Naive thymus-derived CD4-positive, alpha-beta T cell (primary cell): ENCODE data around the gene REXO1. TPM values are rescaled to one million over a fixed set of nuclear protein-coding genes. Genes with fewer than 3 reads are reported as not detected.

Experiments
- ATAC-seq: fragments of 150-1000 bp; cut with Tn5 transposase; 2 replicates; pipeline ENCODE4 v1.10.0; 2021; ENCODE audit warnings: mild to moderate bottlenecking, moderate library complexity
- CTCF ChIA-PET: fragments of 350-600 bp; sonication (Branson Sonifier 250); formaldehyde crosslinking; loops from one replicate; lab custom pipeline; 2021; ENCODE audit warnings: antibody characterized with exemption; lab: Charles Lee
- POLR2A ChIA-PET: fragments of 350-600 bp; sonication (Branson Sonifier 250); formaldehyde crosslinking; loops from one replicate; lab custom pipeline; 2021; ENCODE audit warnings: antibody characterized with exemption, inconsistent platforms; lab: Charles Lee
- DNase-seq, 9 donors: peaks; one replicate each; pipeline versions ENCODE4 v3.0.0 to v3.0.0-alpha.2; 2020 to 2022; ENCODE audit warnings: mixed read lengths in 1 of 9
- H3K27ac ChIP-seq: one replicate; pipeline ENCODE4 v1.7.0; 2013; ENCODE audit warnings: mild to moderate bottlenecking, low read depth, low read length, moderate library complexity
- H3K27me3 ChIP-seq, 2 donors: one replicate each; pipeline ENCODE4 v1.7.0; 2013; ENCODE audit warnings: low read length in 2 of 2, mild to moderate bottlenecking in 2 of 2, moderate library complexity in 2 of 2; ENCODE audit not compliant: control insufficient read depth in 2 of 2, insufficient read depth in 2 of 2
- H3K36me3 ChIP-seq, 3 experiments: 1 replicate in 2 of 3; 2 replicates in 1 of 3; pipeline ENCODE4 v1.7.0; 2013; ENCODE audit warnings: low read length in 3 of 3, mild to moderate bottlenecking in 3 of 3, moderate library complexity in 1 of 3; ENCODE audit not compliant: insufficient read depth in 3 of 3, control insufficient read depth in 2 of 3
- H3K4me1 ChIP-seq, 2 donors: one replicate each; pipeline ENCODE4 v1.7.0; 2013; ENCODE audit warnings: low read length in 2 of 2, mild to moderate bottlenecking in 2 of 2, moderate library complexity in 1 of 2; ENCODE audit not compliant: control insufficient read depth in 2 of 2, insufficient read depth in 2 of 2
- H3K4me3 ChIP-seq: 2 replicates; pipeline ENCODE4 v1.7.0; 2013; ENCODE audit warnings: mild to moderate bottlenecking, low read length
- H3K9me3 ChIP-seq, 3 experiments: 1 replicate in 2 of 3; 2 replicates in 1 of 3; pipeline ENCODE4 v1.7.0; 2013; ENCODE audit warnings: low read length in 3 of 3; ENCODE audit not compliant: control insufficient read depth in 2 of 3
- H3K27ac Mint-ChIP-seq, 9 donors: one replicate each; pipeline ENCODE4 v1.8.0; 2020 to 2022; ENCODE audit warnings: mixed read lengths in 9 of 9, mild to moderate bottlenecking in 8 of 9, moderate library complexity in 5 of 9, inconsistent platforms in 2 of 9
- H3K27me3 Mint-ChIP-seq, 5 donors: one replicate each; pipeline ENCODE4 v1.8.0; 2021 to 2022; ENCODE audit warnings: mixed read lengths in 5 of 5, mild to moderate bottlenecking in 1 of 5
- H3K36me3 Mint-ChIP-seq, 5 donors: one replicate each; pipeline ENCODE4 v1.8.0; 2020 to 2022; ENCODE audit warnings: mixed read lengths in 5 of 5, mild to moderate bottlenecking in 3 of 5, inconsistent platforms in 1 of 5
- H3K4me1 Mint-ChIP-seq, 7 donors: one replicate each; pipeline ENCODE4 v1.8.0; 2020 to 2022; ENCODE audit warnings: mixed read lengths in 7 of 7, mild to moderate bottlenecking in 3 of 7, inconsistent platforms in 1 of 7
- H3K4me3 Mint-ChIP-seq, 10 donors: one replicate each; pipeline ENCODE4 v1.8.0; 2020 to 2022; ENCODE audit warnings: mild to moderate bottlenecking in 10 of 10, mixed read lengths in 10 of 10, moderate library complexity in 6 of 10, inconsistent platforms in 2 of 10
- H3K9me3 Mint-ChIP-seq, 11 donors: one replicate each; pipeline ENCODE4 v1.8.0; 2020 to 2022; ENCODE audit warnings: mixed read lengths in 11 of 11, mild to moderate bottlenecking in 4 of 11, inconsistent platforms in 1 of 11, moderate library complexity in 1 of 11
- intact Hi-C, 2 donors: fragments of 100-400 bp; cut with micrococcal nuclease; formaldehyde crosslinking; loops; one replicate each; pipeline ENCODE4 v1.15.1; 2023
- polyA plus RNA-seq, 2 donors: library from polyadenylated mRNA; unstranded; fragments of 300-500 nt; fragmentation: Illumina TruSeq; gene quantifications; one replicate each; pipeline ENCODE4 v1.2.3, GENCODE V29; 2021
- total RNA-seq, 6 experiments: library from RNA in 5 of 6; stranded (reverse) in 5 of 6; gene quantifications; 1 replicate in 5 of 6; 2 replicates in 1 of 6; pipeline ENCODE4 v1.2.3 and lab custom pipeline; 2021 to 2026

Gene REXO1
- total and polyA plus RNA-seq, 7 experiments from 2014 or later: 5.4 to 92.6 (median 56.7) TPM

- H3K27me3 ChIP-seq: no peaks in the 10 kb centered on the region
- CTCF ChIA-PET: interaction anchor here (0.9 to 1.4 kb wide), 3 partner anchors 11 to 40 kb away, joined by 3 to 8 read pairs (median 4); no protein-coding TSS in a partner anchor
- no peaks in the 10 kb centered on the region for H3K36me3 ChIP-seq
- H3K4me3 ChIP-seq: peak overlapping the region; percentile 79
- H3K4me1 ChIP-seq: peaks cover 13 to 32% of the 10 kb centered on the region in 2 donors
- Mint-ChIP-seq H3K27ac (peak overlapping the region; percentile 15 to 86 (median 76)), H3K4me3 (peak overlapping the region; percentile 38 to 82 (median 73)), H3K4me1 (peaks cover 6 to 46% (median 32%) of the 10 kb centered on the region in 7 donors), H3K9me3 (peaks cover 0 to 2% (median 0%) of the 10 kb centered on the region in 11 donors), H3K27me3 (no peaks in the 10 kb centered on the region), H3K36me3 (no peaks in the 10 kb centered on the region)
- intact Hi-C loops: loop anchor here (1.0 to 5.0 kb wide), 14 partner anchors 9 to 923 kb away; partner anchors contain the start of genes ABHD17A (in 2 of the 2), ADAT3 (in 2 of the 2), AP3D1 (in 2 of the 2) and SCAMP4 (in 2 of the 2)
- peak; percentile 84 for ATAC-seq
- H3K27ac ChIP-seq: peak overlapping the region; percentile 78
- H3K9me3 ChIP-seq: no peaks in the 10 kb centered on the region
- POLR2A ChIA-PET: interaction anchor here (0.8 to 4.0 kb wide), 8 partner anchors 7 to 42 kb away, joined by 3 to 40 read pairs (median 4); partner anchors contain the start of genes ABHD17A, ADAT3 and SCAMP4
- peak; percentile 90 to 96 (median 94) for DNase-seq
Observed at GRCh38 chr19:1863638-1864479, 15.6 kb upstream of the REXO1 start.

GRCh38 chr19:1863328-1863637 lies 15.0 kb upstream of the REXO1 start, which contains the start of gene KLF16:
TSS of gene KLF16 (minus strand) at chr19:1863579. CDS start at chr19:1863497, 82 bp downstream.
- intact Hi-C loops: loop anchor here (1.0 to 5.0 kb wide), 5 partner anchors 8 to 924 kb away; partner anchors contain the start of genes AP3D1 (in 1 of the 2), MKNK2 (in 1 of the 2) and THOP1 (in 1 of the 2)
- no peak for DNase-seq
- no peaks in the 10 kb centered on the region for H3K36me3 ChIP-seq
- CTCF ChIA-PET: no interaction called here
- H3K4me3 Mint-ChIP-seq: peak within 1 kb of the TSS; percentile 89 to 100 (median 93)
- no peaks in the 10 kb centered on the region for H3K27me3 ChIP-seq
- ATAC-seq: no peak
- H3K9me3 Mint-ChIP-seq: peaks cover 0 to 2% (median 0%) of the 10 kb centered on the region in 11 donors
- H3K36me3 Mint-ChIP-seq: no peaks in the 10 kb centered on the region
- peak within 1 kb of the TSS; percentile 79 for H3K4me3 ChIP-seq
- no peaks in the 10 kb centered on the region for H3K27me3 Mint-ChIP-seq
- H3K27ac ChIP-seq: peak within 1 kb of the TSS; percentile 93
- peaks cover 6 to 46% (median 36%) of the 10 kb centered on the region in 7 donors for H3K4me1 Mint-ChIP-seq
- POLR2A ChIA-PET: no interaction called here
- H3K27ac Mint-ChIP-seq: peak within 1 kb of the TSS; percentile 93 to 98 (median 97)
- H3K4me1 ChIP-seq: peaks cover 13 to 38% of the 10 kb centered on the region in 2 donors
- no peaks in the 10 kb centered on the region for H3K9me3 ChIP-seq

DNA sequence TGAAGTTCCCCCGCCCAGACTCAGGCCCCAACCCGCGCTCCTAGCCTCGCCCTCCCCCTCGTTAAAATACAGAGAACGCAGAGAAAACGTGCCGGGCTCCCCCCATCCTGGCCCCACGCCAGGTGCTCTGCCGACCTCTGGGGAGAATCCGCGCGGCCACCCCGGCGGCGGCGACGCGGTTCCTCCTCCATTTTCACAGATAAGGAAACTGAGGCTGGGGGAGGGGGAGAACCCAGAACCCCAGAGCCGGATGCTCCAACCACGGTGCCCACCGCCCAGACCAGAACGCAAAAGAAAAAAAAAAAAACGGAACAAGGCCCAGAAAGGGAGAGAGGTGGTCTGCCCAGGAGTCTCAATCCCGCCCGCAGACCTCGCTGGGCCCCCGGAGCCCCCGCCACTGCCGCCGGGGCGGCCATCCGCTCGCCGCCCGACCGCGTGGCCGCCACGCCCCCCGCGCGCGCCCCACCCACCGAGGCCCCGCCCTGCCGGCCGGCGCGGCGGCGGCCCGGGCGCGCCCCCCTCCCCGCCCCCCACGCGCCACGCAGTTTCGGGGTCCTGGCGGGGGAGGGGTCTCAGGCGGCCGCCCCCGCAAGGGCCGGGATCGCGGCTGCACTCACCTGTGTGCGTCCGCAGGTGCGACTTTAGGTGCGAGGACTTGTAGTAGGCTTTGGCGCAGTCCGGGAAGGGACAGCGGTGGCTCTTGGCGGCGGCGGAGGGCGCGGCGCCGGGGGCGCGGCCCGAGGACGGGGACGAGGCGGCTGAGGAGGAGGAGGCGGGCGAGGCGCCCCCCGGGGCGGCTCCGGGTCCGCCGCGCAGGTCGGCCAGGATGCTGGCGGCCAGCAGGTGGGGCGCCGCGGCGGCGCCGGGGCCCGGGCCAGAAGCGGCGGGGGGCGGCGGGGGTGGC lies 14.4 kb upstream of the REXO1 start:
- no peaks in the 10 kb centered on the region for H3K27me3 Mint-ChIP-seq
- DNase-seq (peak in 8 of 9 donors; percentile 61 to 82 (median 67)), ATAC-seq (no peak)
- H3K27ac Mint-ChIP-seq: peak overlapping the region; percentile 93 to 98 (median 97)
- Histone ChIP-seq H3K27me3 (no peaks in the 10 kb centered on the region), H3K36me3 (no peaks in the 10 kb centered on the region), H3K4me3 (peak overlapping the region; percentile 71), H3K27ac (peak overlapping the region; percentile 93), H3K4me1 (peaks cover 13 to 44% of the 10 kb centered on the region in 2 donors), H3K9me3 (no peaks in the 10 kb centered on the region)
- peaks cover 0 to 2% (median 0%) of the 10 kb centered on the region in 11 donors for H3K9me3 Mint-ChIP-seq
- POLR2A ChIA-PET: no interaction called here
- H3K4me3 Mint-ChIP-seq: peak overlapping the region; percentile 89 to 100 (median 93)
- CTCF ChIA-PET: no interaction called here
- H3K4me1 Mint-ChIP-seq: peaks cover 6 to 46% (median 35%) of the 10 kb centered on the region in 7 donors
- H3K36me3 Mint-ChIP-seq: no peaks in the 10 kb centered on the region
- intact Hi-C loops: loop anchor here (1.0 to 5.0 kb wide), 5 partner anchors 7 to 925 kb away; partner anchors contain the start of genes AP3D1 (in 1 of the 2), MKNK2 (in 1 of the 2) and THOP1 (in 1 of the 2)

GRCh38 chr19:1862068-1862423 lies 13.8 kb upstream of the REXO1 start:
- Mint-ChIP-seq H3K4me1 (peaks cover 6 to 48% (median 34%) of the 10 kb centered on the region in 7 donors), H3K9me3 (peaks cover 0 to 2% (median 0%) of the 10 kb centered on the region in 11 donors), H3K27me3 (no peaks in the 10 kb centered on the region), H3K27ac (peak overlapping the region; percentile 93 to 98 (median 97)), H3K4me3 (peak overlapping the region; percentile 89 to 100 (median 93)), H3K36me3 (no peaks in the 10 kb centered on the region)
- Histone ChIP-seq H3K27ac (peak overlapping the region; percentile 93), H3K4me3 (peak overlapping the region; percentile 71), H3K27me3 (no peaks in the 10 kb centered on the region), H3K9me3 (no peaks in the 10 kb centered on the region), H3K36me3 (no peaks in the 10 kb centered on the region), H3K4me1 (peaks cover 13 to 47% of the 10 kb centered on the region in 2 donors)
- ATAC-seq (no peak), DNase-seq (no peak)
- ChIA-PET POLR2A (interaction anchor here (1.6 kb wide), 1 partner anchor 23 kb away, joined by 5 read pairs; the partner anchor contains the start of gene ABHD17A), CTCF (no interaction called here)
- intact Hi-C loops: loop anchor here (5.0 kb wide), 4 partner anchors 190 to 925 kb away; partner anchors contain the start of genes AP3D1 (in 1 of the 2), MKNK2 (in 1 of the 2) and THOP1 (in 1 of the 2)

GRCh38 chr19:1861599-1862031 lies 13.3 kb upstream of the REXO1 start:
- peak overlapping the region; percentile 89 to 100 (median 93) for H3K4me3 Mint-ChIP-seq
- POLR2A ChIA-PET: interaction anchor here (1.1 to 1.6 kb wide), 3 partner anchors 10 to 80 kb away, joined by 3 to 5 read pairs (median 4); partner anchors contain the start of gene ABHD17A
- no peak for DNase-seq
- H3K4me3 ChIP-seq: peak overlapping the region; percentile 71
- H3K9me3 Mint-ChIP-seq: peaks cover 0 to 2% (median 0%) of the 10 kb centered on the region in 11 donors
- peak overlapping the region; percentile 86 to 98 (median 97) for H3K27ac Mint-ChIP-seq
- peaks cover 6 to 46% (median 34%) of the 10 kb centered on the region in 7 donors for H3K4me1 Mint-ChIP-seq
- H3K36me3 Mint-ChIP-seq: no peaks in the 10 kb centered on the region
- peaks cover 13 to 47% of the 10 kb centered on the region in 2 donors for H3K4me1 ChIP-seq
- CTCF ChIA-PET: no interaction called here
- ATAC-seq: no peak
- H3K27ac ChIP-seq: peak overlapping the region; percentile 93
- H3K27me3 Mint-ChIP-seq: no peaks in the 10 kb centered on the region
- H3K36me3 ChIP-seq: no peaks in the 10 kb centered on the region
- intact Hi-C loops: loop anchor here (5.0 kb wide), 4 partner anchors 191 to 926 kb away; partner anchors contain the start of genes AP3D1 (in 1 of the 2), MKNK2 (in 1 of the 2) and THOP1 (in 1 of the 2)
- no peaks in the 10 kb centered on the region for H3K9me3 ChIP-seq
- H3K27me3 ChIP-seq: no peaks in the 10 kb centered on the region
